AML-193 (cell line): Measurements from ENCODE around the gene OR5AL1.
"Not testable (repeated sequence)": the region's sequence is repeated elsewhere in the genome, so short reads cannot be mapped to it uniquely, and the experiment has no call there.

ENCODE experiments used
- DNase-seq, 2 experiments: peaks; one replicate each; lab custom pipeline; 2025; lab: John Stamatoyannopoulos, UW

The OR5AL1 gene

GRCh38 chr11:56412396-56412795, at the start of gene OR5AL1:
Gene OR5AL1 (plus strand): TSS chr11:56412696.
- no peak for DNase-seq

GRCh38 chr11:56375324-56375723, 37.2 kb upstream of the OR5AL1 start, which contains the start of gene OR8U1:
Gene OR8U1 (plus strand): TSS chr11:56375624. CDS start chr11:56375624, 0 bp downstream.
- no peak for DNase-seq

- no peak for DNase-seq
Measured at GRCh38 chr11:56380120-56380519, 32.4 kb upstream of the OR5AL1 start.

GRCh38 chr11:56394381-56394780, 18.1 kb upstream of the OR5AL1 start:
- no peak for DNase-seq

GRCh38 chr11:56396047-56396446, 16.4 kb upstream of the OR5AL1 start:
- no peak for DNase-seq

GRCh38 chr11:56401858-56402461, 10.5 kb upstream of the OR5AL1 start:
- not testable (repeated sequence) for DNase-seq

- no peak for DNase-seq
Measured at GRCh38 chr11:56404393-56404792, 8.1 kb upstream of the OR5AL1 start.

- no peak for DNase-seq
Measured at GRCh38 chr11:56410801-56411200, 1.7 kb upstream of the OR5AL1 start.

- no peak for DNase-seq
Measured at GRCh38 chr11:56453521-56453920, 41.0 kb downstream of the OR5AL1 start.

GRCh38 chr11:56457076-56457475, 44.6 kb downstream of the OR5AL1 start:
- DNase-seq: no peak
